Measurements from ENCODE around the gene PRKCH. TPM values are rescaled to one million over a fixed set of nuclear protein-coding genes. Genes with fewer than 3 reads are reported as not detected.

The PRKCH gene
- total and polyA plus RNA-seq, 2 of the 13 experiments (the other 11 are each of a cell fraction or from before 2014, with no cell fraction given) = 0.48 to 1.3 TPM

DNA sequence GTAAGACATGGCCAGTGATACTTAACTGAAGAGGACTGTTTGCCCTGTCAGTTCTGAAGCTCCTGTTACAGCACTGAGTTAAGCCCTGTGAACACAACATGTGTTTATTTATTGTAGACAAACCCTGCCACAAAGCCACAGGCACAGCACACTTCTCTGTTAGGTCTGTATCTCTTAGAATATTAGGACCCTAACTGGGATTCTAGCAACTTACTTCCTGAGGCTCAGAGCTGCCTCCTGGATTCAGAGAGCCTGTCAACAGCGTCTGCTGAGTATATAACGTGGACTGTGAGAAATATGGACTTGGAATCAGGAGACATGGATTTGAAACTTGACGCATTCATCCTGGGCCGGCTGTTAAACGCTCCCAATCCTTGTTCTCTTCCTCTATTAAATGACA, 238.9 kb downstream of the PRKCH start (continued):
- TF ChIP-seq ZNF20 (CRISPR knock-in tag; IDR thresholded peaks at IDR 0.05) (no peak), ZNF550 (CRISPR knock-in tag; IDR thresholded peaks at IDR 0.05; ENCODE audit: borderline replicate concordance) (no peak), ZSCAN25 (CRISPR knock-in tag; IDR thresholded peaks at IDR 0.05) (no peak), SP140L (CRISPR knock-in tag; IDR thresholded peaks at IDR 0.05; ENCODE audit: borderline replicate concordance) (no peak), HES4 (CRISPR knock-in tag; IDR thresholded peaks at IDR 0.05; ENCODE audit: borderline replicate concordance) (no peak), ZMAT3 (CRISPR knock-in tag; conservative IDR thresholded peaks at IDR 0.05) (no peak), TBP (CRISPR knock-in tag; IDR thresholded peaks at IDR 0.05) (no peak), CC2D1A (CRISPR knock-in tag; IDR thresholded peaks at IDR 0.05) (no peak), ZNF431 (CRISPR knock-in tag; IDR thresholded peaks at IDR 0.05; ENCODE audit: borderline replicate concordance, low read depth) (no peak), WIZ (CRISPR knock-in tag; IDR thresholded peaks at IDR 0.05) (no peak), ZNF792 (CRISPR knock-in tag; IDR thresholded peaks at IDR 0.05) (peak; percentile 92; the same call in 1 of the 2 replicates), IKZF1 (IDR thresholded peaks at IDR 0.05) (no peak), MIER3 (CRISPR knock-in tag; IDR thresholded peaks at IDR 0.05; ENCODE audit: borderline replicate concordance) (peak; percentile 19; the same call in 1 of the 2 replicates), SIX4 (CRISPR knock-in tag; IDR thresholded peaks at IDR 0.05) (peak; percentile 30; the same call in 1 of the 2 replicates), CEBPB (IDR thresholded peaks at IDR 0.05; ENCODE audit: borderline replicate concordance, low read depth, low read length) (no peak), MAF1 (CRISPR knock-in tag; IDR thresholded peaks at IDR 0.05; ENCODE audit: borderline replicate concordance) (no peak), ZNF788 (CRISPR knock-in tag; IDR thresholded peaks at IDR 0.05; ENCODE audit: borderline replicate concordance) (no peak)
- TF ChIP-seq, protein P1, sequence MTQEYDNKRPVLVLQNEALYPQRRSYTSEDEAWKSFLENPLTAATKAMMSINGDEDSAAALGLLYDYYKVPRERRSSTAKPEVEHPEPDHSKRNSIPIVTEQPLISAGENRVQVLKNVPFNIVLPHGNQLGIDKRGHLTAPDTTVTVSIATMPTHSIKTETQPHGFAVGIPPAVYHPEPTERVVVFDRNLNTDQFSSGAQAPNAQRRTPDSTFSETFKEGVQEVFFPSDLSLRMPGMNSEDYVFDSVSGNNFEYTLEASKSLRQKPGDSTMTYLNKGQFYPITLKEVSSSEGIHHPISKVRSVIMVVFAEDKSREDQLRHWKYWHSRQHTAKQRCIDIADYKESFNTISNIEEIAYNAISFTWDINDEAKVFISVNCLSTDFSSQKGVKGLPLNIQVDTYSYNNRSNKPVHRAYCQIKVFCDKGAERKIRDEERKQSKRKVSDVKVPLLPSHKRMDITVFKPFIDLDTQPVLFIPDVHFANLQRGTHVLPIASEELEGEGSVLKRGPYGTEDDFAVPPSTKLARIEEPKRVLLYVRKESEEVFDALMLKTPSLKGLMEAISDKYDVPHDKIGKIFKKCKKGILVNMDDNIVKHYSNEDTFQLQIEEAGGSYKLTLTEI (CRISPR knock-in tag; conservative IDR thresholded peaks at IDR 0.05) = no peak
- TF ChIP-seq, protein P2, sequence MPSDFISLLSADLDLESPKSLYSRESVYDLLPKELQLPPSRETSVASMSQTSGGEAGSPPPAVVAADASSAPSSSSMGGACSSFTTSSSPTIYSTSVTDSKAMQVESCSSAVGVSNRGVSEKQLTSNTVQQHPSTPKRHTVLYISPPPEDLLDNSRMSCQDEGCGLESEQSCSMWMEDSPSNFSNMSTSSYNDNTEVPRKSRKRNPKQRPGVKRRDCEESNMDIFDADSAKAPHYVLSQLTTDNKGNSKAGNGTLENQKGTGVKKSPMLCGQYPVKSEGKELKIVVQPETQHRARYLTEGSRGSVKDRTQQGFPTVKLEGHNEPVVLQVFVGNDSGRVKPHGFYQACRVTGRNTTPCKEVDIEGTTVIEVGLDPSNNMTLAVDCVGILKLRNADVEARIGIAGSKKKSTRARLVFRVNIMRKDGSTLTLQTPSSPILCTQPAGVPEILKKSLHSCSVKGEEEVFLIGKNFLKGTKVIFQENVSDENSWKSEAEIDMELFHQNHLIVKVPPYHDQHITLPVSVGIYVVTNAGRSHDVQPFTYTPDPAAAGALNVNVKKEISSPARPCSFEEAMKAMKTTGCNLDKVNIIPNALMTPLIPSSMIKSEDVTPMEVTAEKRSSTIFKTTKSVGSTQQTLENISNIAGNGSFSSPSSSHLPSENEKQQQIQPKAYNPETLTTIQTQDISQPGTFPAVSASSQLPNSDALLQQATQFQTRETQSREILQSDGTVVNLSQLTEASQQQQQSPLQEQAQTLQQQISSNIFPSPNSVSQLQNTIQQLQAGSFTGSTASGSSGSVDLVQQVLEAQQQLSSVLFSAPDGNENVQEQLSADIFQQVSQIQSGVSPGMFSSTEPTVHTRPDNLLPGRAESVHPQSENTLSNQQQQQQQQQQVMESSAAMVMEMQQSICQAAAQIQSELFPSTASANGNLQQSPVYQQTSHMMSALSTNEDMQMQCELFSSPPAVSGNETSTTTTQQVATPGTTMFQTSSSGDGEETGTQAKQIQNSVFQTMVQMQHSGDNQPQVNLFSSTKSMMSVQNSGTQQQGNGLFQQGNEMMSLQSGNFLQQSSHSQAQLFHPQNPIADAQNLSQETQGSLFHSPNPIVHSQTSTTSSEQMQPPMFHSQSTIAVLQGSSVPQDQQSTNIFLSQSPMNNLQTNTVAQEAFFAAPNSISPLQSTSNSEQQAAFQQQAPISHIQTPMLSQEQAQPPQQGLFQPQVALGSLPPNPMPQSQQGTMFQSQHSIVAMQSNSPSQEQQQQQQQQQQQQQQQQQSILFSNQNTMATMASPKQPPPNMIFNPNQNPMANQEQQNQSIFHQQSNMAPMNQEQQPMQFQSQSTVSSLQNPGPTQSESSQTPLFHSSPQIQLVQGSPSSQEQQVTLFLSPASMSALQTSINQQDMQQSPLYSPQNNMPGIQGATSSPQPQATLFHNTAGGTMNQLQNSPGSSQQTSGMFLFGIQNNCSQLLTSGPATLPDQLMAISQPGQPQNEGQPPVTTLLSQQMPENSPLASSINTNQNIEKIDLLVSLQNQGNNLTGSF (CRISPR knock-in tag; IDR thresholded peaks at IDR 0.05) = no peak
- TF ChIP-seq, protein P3, sequence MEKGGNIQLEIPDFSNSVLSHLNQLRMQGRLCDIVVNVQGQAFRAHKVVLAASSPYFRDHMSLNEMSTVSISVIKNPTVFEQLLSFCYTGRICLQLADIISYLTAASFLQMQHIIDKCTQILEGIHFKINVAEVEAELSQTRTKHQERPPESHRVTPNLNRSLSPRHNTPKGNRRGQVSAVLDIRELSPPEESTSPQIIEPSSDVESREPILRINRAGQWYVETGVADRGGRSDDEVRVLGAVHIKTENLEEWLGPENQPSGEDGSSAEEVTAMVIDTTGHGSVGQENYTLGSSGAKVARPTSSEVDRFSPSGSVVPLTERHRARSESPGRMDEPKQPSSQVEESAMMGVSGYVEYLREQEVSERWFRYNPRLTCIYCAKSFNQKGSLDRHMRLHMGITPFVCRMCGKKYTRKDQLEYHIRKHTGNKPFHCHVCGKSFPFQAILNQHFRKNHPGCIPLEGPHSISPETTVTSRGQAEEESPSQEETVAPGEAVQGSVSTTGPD (CRISPR knock-in tag; IDR thresholded peaks at IDR 0.05) = no peak
- TF ChIP-seq, protein P4, sequence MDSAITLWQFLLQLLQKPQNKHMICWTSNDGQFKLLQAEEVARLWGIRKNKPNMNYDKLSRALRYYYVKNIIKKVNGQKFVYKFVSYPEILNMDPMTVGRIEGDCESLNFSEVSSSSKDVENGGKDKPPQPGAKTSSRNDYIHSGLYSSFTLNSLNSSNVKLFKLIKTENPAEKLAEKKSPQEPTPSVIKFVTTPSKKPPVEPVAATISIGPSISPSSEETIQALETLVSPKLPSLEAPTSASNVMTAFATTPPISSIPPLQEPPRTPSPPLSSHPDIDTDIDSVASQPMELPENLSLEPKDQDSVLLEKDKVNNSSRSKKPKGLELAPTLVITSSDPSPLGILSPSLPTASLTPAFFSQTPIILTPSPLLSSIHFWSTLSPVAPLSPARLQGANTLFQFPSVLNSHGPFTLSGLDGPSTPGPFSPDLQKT (CRISPR knock-in tag; IDR thresholded peaks at IDR 0.05; ENCODE audit: borderline replicate concordance) = no peak
- TF ChIP-seq, protein P5, sequence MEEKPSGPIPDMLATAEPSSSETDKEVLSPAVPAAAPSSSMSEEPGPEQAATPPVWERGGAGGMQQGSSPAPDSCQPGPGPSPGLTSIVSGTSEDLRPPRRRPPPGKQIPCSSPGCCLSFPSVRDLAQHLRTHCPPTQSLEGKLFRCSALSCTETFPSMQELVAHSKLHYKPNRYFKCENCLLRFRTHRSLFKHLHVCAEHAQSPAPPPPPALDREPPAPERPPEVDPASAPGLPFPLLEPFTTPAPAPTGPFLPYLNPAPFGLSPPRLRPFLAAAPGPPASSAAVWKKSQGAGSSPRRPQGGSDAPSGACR (CRISPR knock-in tag; IDR thresholded peaks at IDR 0.05) = peak; percentile 42; the same call in 1 of the 2 replicates
